DOHH2 (cell line): ENCODE results near the gene PSMC4.

Experiments
- CTCF ChIP-seq: fragments of 200-600 bp; sonication (generic); IDR thresholded peaks from one replicate; pipeline ENCODE4 v1.5.1; 2014; ENCODE audit warnings: antibody characterized with exemption, mild to moderate bottlenecking, low read depth, low read length; ENCODE audit not compliant: poor library complexity, severe bottlenecking
- EZH2phosphoT487 ChIP-seq: fragments of 200-600 bp; sonication (generic); IDR thresholded peaks from 2 replicates; pipeline ENCODE4 v1.6.1; 2017; ENCODE audit warnings: borderline replicate concordance, mild to moderate bottlenecking, antibody characterized with exemption, low read length, moderate library complexity, mixed read lengths

GRCh38 chr19:39974377-39975155, 3.6 kb downstream of the PSMC4 start:
- no peak for TF ChIP-seq CTCF
- no peak for TF ChIP-seq EZH2phosphoT487
